ENCODE data around the gene CLSTN3.
"Not testable (repeated sequence)": the region's sequence is repeated elsewhere in the genome, so short reads cannot be mapped to it uniquely, and the experiment has no call there.

- TF ChIP-seq CTCF (IDR thresholded peaks at IDR 0.05; ENCODE audit: low read depth, low read length, poor library complexity, severe bottlenecking); EZH2phosphoT487 (IDR thresholded peaks at IDR 0.05; ENCODE audit: borderline replicate concordance, low read length): not testable (repeated sequence)
Observed at GRCh38 chr12:7107181-7107580, 23.0 kb upstream of the CLSTN3 start.
